GM21825 (cell line): ENCODE data around the gene GLP2R.

Experiments used
- ATAC-seq: cut with Tn5 transposase; IDR thresholded peaks from one replicate; pipeline ENCODE4 v1.9.1; 2021; ENCODE audit warnings: mild to moderate bottlenecking, moderate library complexity; ENCODE audit not compliant: unreplicated experiment

GLP2R gene

DNA sequence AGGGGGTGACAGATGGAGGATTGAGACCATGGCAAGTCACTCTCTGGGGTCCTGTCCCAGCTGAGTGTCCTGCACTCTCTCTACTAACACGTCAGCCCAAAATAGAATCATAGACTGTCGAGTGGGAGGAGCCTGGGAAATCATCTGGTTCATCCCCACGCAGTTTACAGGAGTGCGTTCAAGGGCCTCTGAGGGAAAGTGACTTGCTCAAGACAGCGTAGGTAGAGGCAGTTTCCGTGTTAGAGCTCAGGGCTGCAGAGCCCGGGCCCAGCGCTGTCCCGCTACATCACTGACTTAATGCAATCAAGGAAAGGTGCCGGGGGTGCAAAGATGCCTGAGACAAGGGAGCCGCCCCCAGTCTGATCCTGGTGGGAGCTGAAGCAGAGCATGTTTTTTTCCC, 14.2 kb upstream of the GLP2R start:
- ATAC-seq = no peak

- ATAC-seq = no peak
Measured at GRCh38 chr17:9813166-9813565, 12.6 kb upstream of the GLP2R start.

DNA sequence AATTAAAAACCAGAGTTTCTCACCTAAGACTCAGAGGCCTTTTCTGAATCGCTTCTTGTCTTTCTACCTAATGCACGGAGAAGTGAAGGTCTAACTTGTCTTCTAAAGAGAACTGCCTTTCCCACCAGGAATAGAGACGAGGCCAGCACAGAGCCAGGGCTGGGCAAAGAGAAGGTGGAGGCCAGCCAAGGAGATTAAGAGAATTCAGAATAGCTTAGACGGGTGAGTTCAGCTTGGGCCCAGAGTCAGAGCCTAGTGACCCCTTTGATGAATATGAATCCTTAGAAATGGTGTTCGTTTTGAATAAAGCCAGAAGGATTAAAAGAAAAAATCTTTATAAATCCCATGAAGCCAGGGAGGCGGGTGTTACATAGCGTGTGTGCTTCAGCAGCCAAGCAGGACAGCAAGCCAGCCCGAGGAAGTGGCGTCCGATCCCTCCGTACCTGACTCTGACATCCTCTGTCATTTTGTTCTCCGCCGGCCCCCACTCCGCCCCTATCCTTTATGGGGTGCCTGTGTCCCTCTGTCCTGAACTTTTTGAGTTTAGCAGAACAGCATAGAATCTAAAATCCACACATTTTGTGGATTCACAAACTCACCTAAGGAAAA, 11.3 kb upstream of the GLP2R start:
- no peak for ATAC-seq

- ATAC-seq = no peak
Measured at GRCh38 chr17:9816472-9816871, 9.3 kb upstream of the GLP2R start.

DNA sequence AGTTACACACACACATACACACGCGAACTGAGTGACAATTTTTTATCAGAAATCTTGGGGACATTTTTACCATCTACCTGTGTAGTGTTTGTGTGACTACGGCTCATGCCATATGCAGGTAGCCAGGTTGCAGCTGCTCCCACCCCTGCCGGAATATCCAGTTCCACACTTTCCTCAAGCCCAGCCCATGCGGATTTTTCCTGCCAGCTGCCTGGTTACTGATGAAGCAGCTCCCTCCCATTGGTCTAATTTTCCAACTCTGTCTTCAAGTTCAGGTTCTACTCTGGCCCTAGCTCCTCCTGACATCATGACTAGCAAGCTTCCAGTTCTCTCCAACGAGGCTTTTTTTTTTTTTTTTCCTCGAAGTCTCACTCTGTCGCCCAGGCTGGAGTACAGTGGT, 8.6 kb upstream of the GLP2R start:
- ATAC-seq = no peak

- ATAC-seq = no peak
Measured at GRCh38 chr17:9818760-9819159, 7.0 kb upstream of the GLP2R start.

DNA sequence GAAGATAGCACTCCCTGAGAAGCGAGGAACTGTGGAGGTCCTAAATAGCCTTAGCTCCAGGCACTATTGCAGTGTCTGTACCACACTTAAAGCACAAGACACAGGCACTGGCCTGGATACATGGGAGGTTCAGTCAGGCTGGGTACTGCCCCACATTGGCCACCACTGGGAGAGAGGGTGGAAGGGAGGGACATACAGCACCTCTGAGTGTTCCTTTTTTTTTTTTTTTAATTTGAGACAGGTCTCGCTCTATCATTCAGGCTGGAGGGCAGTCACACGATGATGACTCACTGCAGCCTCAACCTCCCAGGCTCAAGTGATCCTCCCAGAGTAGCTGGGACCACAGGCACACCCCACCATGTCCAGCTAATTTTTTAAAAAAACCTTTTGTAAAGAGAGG, 5.3 kb upstream of the GLP2R start:
- ATAC-seq = no peak

GRCh38 chr17:9821921-9822320, 3.8 kb upstream of the GLP2R start, which contains the start of gene GSG1L2:
TSS of gene GSG1L2 (minus strand) at chr17:9822079. CDS start at chr17:9822071, 8 bp downstream.
- ATAC-seq = no peak

GRCh38 chr17:9824094-9824493, 1.6 kb upstream of the GLP2R start:
- no peak for ATAC-seq

GRCh38 chr17:9824797-9825338, 856 bp upstream of the GLP2R start:
- no peak for ATAC-seq

DNA sequence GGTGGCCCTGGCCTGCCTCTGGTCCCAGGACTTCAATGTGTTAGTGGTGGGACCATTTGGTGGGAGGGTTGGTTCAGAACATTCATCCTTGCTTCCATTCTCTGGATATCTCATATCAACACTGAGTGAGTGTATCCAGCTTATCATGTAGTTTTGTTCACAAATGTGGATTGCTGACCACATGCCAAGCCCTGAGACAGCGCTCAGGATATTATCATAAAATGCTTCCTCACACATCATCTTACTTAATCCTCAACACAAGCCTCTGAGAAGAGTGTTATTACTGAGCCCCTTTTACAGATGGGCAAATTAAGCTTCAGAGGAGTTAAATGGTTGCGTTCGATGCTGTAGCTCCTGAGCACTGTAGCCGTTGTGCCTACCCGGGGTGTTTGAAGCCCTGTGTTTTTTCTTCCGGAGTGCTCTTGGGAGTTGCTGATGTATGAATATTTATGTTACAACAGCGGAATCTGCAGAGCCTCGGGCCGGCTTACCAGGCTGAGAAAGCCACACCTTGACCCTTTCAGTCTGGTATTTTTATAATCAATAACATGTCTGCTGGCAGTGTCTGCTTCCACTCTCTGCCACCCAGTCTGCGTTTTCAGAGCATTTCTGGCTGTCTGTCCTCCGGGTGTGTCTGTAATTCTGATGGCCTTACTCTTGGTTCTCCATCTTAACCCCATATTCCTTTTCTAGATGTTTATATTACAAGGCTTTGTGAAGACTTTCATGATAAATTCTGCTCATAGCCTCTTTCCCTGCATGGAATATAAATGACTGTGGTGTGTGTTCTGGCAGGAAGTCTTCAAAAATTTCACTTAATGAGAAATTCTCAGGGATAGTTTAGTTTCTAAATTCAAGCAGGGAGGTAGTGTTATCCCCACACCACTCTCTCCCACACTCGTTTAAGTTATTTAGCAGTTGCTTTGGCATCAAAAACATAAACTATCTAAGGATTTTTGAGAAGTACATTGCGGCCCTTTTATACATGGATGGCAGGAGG, 2.9 kb downstream of the GLP2R start:
- no peak for ATAC-seq

- ATAC-seq = no peak
Measured at GRCh38 chr17:9829343-9829742, 3.6 kb downstream of the GLP2R start.

GRCh38 chr17:9830711-9831110, 5.0 kb downstream of the GLP2R start:
- ATAC-seq = no peak

- no peak for ATAC-seq
Measured at GRCh38 chr17:9833922-9834321, 8.2 kb downstream of the GLP2R start.

GRCh38 chr17:9837551-9838471, 12.1 kb downstream of the GLP2R start:
- ATAC-seq = no peak

GRCh38 chr17:9839433-9839832, 13.7 kb downstream of the GLP2R start:
- ATAC-seq = no peak

GRCh38 chr17:9842057-9842758, 16.5 kb downstream of the GLP2R start:
- no peak for ATAC-seq

GRCh38 chr17:9843152-9844010, 17.7 kb downstream of the GLP2R start:
- ATAC-seq = no peak

- ATAC-seq = no peak
Measured at GRCh38 chr17:9844153-9844552, 18.4 kb downstream of the GLP2R start.
